ENCODE results near the gene ZBTB7C. TPM values are rescaled to one million over a fixed set of nuclear protein-coding genes. Genes with fewer than 3 reads are reported as not detected.

Gene ZBTB7C
- total RNA-seq, 2 donors from 2014 or later, result 4.2 to 5.6 TPM

DNA sequence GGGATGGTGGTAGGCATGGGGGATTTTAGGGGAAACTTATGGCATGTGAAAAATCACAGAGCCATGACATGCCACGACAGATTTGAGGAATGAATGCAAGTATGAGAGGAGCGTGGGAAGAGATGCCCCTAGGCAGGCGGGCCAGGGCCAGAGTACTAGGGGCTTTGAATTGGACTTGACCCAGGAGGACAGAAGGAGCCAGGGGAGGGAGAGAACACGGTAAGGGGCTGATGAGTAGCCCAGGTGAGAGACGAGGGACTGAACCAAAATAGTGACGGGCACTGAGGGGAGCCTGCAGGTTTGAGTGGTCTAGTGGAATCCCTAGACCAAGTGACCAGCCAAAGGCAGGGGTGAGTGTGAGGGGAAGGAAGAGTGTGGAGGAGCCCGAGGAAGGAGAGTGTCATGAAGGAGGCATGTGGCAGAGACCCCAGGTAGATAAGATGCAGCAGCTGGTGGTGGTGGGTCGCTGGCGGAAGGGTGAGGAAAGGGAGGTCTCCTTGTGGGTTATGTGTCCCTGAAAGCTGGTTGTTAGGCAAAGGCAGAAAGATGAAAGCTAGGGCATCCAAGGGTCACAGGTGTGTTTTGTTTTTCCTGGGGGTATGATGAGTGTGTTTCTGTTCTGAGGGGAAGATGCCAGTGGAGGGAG lies 48.7 kb downstream of the ZBTB7C start:
- intact Hi-C loops (cut with DNase I), result no loop called here
- DNase-seq (no peak), ATAC-seq (no peak)

DNA sequence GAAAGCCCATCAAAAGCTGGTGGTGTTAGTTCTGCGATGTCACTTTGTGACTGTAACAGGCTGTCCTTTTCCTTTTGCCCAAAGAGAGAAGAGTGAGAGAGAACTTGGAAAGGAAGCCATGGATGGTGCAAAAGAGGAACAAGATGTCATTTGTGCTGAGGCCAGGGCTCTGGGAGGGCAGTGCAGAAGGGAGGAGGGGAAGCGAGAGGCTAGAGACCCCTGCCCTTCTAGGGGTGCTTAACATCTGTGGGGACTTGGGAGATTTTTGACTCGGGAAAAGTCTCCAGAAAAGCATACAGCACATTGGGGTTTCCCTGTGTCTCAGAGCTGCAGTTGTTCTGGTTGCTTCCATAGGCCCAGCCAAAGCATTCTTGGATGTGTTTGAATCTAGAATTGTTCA lies 49.6 kb downstream of the ZBTB7C start:
- intact Hi-C loops (cut with DNase I), result no loop called here
- ATAC-seq (no peak), DNase-seq (no peak)

DNA sequence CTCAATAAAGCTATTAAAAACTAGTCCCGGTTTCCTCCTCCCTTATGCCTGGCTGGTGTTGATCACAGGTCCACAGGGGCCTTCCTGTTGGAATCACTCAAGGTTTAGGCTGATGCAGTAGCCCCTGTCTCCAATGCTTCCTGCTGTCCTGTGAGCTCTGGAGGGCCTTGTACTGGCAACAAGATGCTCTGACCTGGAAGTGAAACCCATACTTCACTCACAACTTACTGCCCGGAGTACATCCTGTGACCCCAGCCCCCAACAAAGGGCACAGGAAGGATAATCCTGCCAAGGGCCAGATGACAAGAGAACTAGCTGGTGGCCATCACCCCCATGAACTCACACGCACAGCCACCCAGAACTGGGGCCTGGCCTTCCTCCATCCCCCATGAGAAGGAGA lies 50.3 kb downstream of the ZBTB7C start:
- no peak for DNase-seq
- intact Hi-C loops (cut with DNase I), result no loop called here
- ATAC-seq, result no peak

DNA sequence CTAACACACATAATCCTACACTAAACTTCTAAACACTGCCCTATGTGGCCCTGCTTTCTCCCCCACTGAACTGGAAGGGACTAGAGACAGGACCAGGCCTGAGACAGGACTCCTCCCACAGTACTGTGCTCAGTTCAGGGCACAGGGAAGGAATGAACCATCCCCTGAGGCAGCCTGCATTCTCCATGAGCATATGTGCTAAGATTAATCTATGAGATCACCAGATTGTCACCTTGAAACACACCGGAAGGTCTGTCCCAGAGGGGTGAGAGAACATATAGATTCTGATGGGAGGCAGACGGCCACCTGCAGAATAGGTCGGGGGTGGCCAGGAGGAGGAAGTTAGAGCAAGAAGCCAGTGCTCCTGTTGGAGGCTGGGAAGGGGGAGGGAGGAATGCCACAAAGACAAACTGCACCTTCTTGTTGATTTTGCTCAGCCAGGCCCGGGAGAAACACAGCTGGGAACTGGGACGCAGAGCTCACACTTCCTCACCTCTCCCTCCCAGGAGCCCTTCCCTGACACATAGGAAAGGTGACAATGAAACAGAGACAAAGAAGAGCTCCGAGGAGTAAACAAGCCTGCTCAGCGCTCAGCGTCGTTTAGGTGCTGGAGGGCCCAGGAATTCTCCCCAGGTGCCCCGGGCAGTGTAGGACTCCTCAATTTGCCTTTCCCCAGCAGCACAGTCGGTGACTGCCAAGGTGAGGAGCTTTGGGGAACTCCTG lies 52.1 kb downstream of the ZBTB7C start:
- ATAC-seq (no peak), DNase-seq (no peak)
- intact Hi-C loops (cut with DNase I), result no loop called here

DNA sequence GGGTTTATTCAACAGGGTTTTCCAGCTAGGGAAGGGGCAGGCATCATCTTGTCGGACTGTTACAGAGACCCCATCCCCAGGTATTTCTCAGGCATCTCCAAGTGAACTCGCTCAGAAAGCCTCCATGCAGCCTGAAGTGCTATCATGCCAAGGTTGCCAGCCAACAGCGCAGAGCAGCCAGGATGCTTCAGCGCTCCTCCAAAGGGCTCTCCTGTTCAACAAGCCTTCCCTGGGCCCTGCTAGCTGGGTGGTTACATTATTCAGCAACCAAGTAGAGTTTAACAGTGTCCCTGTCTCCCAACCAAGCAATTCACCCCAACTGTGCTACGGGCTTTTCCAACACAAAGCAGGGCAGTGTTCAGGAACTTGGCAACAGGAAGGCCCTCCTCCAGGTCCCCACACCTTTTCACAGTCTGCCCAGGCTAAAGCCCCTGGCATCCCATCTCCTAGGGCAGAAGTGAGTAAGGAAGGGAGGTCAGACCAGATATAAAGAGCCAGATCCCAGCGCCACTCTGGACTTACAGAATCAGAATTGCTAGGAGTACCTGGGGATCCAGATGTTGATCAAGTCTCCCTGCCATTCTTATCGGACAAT lies 52.9 kb downstream of the ZBTB7C start:
- intact Hi-C loops (cut with DNase I), result no loop called here
- ATAC-seq (no peak), DNase-seq (no peak)

DNA sequence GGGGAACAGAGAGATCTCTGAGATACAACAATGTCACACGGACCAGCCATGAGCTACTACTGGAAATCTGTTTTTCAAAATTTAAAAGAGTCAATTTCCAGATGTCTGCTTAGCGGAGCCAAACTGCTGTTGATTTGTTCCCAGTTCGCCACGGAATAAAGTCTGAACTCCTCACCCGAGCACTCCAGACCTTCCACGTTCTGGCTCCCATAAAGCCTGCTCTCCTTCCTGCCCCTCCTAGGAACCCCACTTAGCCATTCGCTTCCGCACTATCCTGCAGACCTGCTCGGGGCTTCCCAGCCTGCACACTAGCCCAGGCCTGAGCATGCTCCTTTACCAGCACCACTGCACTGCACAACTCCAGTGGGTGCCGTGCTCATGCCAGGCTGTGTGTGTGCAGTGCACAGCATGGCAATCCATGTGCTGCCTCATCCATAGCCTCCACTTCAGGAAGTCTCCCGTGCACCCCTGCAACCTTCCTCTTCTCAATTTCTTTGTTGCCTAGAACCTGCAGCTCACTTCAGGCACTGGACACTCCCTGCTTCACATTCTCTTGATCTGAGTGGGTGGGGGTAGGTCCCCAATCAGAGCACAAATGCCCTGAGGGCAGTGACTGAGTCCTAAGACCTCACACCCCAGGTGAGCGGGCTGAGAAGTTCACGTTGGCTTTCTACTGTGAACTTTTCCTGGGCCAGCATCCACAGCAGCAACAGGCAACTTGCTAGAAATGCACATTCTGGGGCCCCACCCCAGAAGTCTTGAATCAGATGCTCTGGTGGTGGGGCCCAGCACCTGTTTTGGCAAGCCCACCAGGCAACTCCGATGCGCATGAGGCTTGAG lies 53.7 kb downstream of the ZBTB7C start:
- intact Hi-C loops (cut with DNase I), result no loop called here
- DNase-seq, result no peak
- ATAC-seq, result no peak

DNA sequence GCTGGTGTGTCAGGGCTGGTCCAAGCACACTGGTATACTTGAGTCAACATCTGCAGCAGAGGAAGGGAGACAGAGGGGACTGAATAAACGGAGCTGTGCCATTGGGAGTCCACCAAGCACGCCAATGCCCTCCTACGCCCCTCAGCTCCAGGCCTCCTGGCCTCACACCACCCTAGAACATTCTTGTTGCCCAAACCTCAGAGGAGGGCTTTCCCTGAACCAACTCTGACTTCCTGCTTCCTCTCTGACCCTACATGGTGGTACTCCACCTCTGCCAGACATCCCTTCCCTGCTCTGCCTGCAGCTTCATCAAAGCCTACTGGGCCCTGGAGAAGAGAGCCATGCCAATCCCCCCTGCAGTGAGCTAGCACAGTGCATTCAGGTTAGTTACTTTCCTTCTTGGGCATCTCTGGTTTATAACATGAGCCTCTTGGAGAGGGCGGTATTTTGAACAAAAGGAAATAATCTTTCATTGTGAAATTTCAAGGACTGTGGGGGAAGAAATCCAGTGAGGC lies 54.4 kb downstream of the ZBTB7C start:
- intact Hi-C loops (cut with DNase I), result no loop called here
- DNase-seq, result no peak
- ATAC-seq, result no peak

DNA sequence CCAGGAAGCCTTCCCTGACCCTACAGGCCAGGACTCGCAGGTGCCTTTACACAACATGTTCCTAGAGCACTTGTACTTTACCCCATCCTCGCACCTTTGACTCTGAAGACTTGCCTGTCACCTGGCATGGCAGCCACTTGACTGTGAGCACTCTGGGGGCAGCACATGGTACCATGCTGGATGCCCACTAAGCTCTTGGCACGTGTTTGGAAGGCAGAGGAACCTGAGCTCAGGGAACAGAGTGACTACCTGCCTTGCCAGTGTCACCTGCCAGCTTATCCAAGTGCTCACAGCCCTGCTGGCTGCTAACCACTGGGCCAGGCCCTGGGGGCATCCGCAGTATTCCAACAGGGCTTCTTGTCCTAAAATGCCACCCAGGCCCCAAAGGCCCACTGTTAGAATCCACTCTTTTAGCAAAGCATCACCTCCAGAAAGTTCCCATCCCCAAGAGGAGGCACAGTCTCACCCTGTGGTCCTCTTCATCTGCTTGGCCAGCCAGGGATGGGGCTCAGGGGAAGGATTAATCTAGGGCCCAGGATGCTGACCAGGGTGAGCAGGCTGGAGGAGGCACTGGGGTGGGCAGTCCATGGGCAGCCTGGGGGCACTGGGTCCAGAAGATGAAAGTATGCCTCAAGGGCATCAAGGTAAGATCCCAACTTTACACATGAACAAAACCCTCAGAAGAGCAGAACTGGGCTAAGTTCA lies 57.0 kb downstream of the ZBTB7C start:
- ATAC-seq (no peak), DNase-seq (no peak)
- intact Hi-C loops (cut with DNase I), result no loop called here

DNA sequence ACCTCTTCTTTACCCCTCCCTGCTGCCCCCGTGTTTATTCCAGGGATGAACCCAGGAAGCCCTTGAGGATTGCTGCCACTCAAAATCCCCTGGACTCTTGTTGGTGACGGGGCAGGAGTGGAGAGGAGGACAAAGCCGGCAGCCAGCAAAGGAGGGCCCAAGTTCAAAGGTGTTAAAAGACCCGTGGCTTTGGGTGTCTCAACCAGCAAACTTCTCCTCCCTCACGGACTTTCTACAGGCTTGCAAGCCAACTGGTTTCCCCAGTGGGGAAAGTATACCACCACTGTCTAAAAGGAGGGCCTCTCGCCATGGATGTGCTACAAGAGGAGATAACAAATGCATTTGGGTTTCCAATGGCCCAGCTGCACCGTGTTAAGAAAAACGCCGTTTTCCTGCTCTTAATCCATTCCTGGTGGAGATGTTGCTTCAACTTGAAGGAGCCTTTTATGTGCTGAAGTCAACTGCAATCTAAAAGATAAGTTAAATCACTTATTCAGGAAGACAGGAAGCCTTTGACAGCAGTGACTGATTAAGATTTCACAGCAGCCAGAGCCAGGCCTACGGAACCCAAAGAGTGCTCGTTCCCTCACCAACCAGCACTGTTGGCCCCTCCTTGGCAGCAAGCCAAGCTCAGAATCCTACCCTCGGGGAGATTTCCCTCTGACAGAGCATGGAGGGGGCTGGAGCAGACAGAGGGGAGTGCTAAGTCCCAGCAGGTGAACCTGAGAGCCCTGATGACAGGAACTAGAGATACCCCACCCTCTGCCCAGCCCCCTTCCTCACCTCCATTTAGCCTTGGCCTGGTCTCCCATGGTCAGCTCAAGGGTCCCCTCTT lies 57.8 kb downstream of the ZBTB7C start:
- intact Hi-C loops (cut with DNase I), result no loop called here
- no peak for DNase-seq
- ATAC-seq, result no peak

DNA sequence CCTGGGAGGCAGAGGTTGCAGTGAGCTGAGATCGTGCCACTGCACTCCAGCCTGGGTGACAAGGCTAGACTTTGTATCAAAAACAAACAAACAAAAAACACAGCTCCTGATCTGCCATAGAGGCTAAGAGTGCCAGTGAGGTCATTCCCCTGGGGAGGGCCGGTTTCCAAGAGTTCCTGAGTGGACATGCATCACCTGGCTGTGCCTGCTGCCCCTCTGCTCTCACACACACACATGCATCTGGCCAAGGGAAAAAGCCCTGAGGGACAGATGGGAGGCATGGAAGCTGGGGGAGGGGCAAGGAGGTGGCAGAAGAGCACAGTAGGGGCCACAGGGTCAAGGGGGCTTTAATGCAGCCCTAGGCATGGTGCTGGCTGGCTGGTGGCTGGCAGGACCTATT lies 60.4 kb downstream of the ZBTB7C start:
- DNase-seq (no peak), ATAC-seq (no peak)
- intact Hi-C loops (cut with DNase I), result no loop called here

DNA sequence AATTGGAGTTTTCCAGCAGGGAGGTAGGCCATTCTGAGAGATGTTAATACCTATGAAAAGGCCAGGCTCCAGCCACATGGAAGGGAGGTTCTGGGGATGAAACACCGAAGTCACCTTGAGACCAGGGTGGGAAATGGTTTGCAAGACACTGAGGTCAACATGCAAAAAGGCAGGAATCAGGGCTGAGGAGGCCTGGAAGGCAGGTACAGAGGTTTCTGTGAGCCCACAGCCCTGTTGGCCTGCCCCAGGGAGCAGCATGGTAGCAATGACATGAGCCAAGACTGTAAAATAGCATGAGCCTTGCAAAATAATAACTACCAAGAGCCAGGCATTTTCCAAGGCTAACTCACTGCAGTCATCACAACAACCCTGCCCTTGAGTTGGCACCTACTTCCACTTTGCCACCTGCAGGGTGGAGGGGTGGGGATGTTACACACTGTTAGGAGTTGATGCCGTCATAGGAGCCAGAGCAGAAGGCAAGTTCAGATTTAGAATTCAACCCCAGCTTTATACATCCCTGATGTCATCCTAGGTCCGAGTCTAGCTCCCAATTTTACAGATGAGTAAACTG lies 61.3 kb downstream of the ZBTB7C start:
- no peak for ATAC-seq
- no peak for DNase-seq
- intact Hi-C loops (cut with DNase I), result no loop called here

DNA sequence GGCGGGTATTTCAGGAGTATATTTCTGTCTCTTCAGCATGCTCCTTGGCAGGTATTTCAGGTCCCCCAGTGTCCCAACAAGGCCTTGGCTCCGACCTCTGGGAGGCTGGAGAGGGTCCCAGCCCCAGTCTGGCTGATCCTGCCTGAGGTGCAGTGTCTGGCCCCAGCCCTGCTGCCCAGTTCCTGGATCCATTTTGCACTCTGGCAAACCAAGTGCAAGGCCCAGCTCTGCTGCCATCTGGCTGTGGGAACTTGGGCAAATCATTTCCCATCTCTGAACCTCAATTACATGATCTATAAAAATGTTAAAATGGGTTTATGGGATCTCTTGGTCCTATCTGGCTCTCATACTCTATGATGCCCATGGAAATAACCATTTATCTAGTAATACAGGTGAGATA lies 63.6 kb downstream of the ZBTB7C start:
- ATAC-seq (peak in 1 of 2 donors; percentile 13), DNase-seq (no peak)
- intact Hi-C loops (cut with DNase I), result no loop called here

DNA sequence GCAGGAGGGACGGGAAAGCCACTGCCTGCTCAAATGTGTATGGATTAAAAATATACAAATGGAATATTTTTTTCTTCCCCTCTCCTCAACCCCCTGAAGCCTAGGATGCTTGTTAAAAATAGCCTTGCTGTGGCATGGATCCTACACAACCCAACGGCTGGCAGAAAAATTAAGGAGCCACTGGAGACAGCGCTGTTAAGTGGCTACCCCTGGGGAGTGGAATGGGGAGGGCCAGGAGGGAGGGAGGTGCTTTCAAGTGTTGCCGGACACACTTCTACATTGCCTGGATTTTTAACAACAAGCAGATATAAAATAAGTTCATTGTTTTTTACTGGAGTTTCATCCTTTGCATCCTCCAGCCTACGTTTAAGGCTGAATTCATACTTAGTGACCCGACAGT lies 66.6 kb downstream of the ZBTB7C start:
- DNase-seq (no peak), ATAC-seq (peak; percentile 48 to 58)
- intact Hi-C loops (cut with DNase I), result loop anchor here in 1 of 2 donors (5.0 kb wide), 3 partner anchors 65 to 310 kb away; partner anchors contain the start of gene ZBTB7C

DNA sequence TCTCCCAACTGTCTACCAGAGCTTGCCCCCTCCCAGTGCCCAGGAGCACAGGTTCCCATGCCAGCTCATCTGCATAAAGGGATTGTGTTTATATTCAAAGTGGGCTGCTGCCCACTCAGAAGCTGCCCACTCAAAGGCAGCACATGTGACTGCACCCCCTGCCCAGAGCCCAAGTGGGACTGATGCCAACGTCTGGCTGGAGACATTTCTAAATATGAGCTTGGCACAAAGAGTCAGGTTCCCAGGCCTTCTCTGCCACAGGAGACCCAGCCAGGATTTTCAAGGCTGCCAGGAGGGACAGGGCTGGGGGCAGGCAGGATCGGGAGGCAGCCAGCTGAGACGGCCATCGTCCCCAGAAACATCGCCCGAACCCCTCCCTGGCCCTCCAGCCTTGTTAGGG lies 67.1 kb downstream of the ZBTB7C start:
- intact Hi-C loops (cut with DNase I), result loop anchor here in 1 of 2 donors (5.0 kb wide), 3 partner anchors 65 to 310 kb away; partner anchors contain the start of gene ZBTB7C
- ATAC-seq (peak; percentile 28 to 47), DNase-seq (no peak)

DNA sequence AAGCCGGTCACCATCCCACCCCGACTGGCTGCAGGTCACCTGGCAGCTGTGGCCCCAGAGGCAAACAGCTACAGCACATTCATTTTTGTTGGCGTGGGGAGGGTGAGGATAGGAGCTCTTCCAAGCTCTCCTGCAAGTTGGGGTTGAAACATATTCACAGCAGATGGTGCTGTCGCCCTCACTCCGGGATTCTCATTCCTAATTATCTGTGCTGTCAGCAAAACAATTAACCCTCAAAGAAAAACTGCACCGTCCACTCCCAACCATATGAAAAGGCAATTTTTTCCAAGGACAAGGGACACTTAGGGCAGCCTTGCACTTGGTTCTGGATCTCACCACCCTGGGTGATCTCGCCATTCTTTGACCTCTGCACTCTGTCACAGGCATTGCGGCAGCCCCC lies 68.6 kb downstream of the ZBTB7C start:
- DNase-seq, result no peak
- peak; percentile 29 to 48 for ATAC-seq
- intact Hi-C loops (cut with DNase I), result loop anchor here in 1 of 2 donors (5.0 kb wide), 3 partner anchors 67 to 308 kb away; partner anchors contain the start of gene ZBTB7C

DNA sequence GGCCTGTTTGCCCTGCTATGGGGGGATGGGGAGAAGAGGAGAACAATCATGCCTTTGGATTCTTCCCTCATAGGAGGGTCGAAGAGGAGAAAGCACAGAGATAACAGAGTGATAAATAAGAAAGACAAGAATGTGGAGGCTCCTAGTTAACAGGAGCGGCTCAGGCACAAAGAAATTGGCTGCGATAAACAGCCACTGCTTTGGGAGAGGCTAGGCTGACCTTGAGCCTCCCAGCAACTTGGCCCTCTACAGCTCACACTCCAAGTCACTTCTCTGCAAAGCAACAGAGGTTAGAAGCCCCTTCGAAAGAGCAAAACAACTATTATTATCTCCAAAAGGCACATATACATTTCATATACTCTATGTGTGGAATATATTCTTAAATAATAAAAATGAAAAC lies 69.5 kb downstream of the ZBTB7C start:
- no peak for ATAC-seq
- DNase-seq, result no peak
- intact Hi-C loops (cut with DNase I), result loop anchor here (5.0 to 10.0 kb wide), 4 partner anchors 68 to 307 kb away; partner anchors contain the start of gene ZBTB7C (in 1 of the 2)

DNA sequence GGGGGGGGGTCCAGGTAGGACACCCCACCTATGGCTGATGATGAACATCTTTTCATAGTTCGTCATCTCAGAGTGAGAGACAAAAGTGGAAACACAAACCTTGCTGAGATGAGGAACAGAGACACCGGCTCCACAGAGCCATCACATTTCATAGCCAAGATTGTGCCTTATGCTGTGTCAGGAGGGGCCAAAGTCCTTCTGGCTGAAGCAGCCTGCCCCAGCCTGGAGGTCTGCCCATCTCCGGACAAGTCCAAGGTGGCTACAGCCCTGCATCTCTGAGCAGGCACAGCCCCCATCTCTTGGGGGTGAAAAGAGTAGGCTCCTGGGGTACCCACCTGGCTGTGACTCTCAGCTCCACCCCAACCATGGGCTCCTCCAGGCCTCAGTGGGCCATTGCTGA lies 70.3 kb downstream of the ZBTB7C start:
- intact Hi-C loops (cut with DNase I), result loop anchor here in 1 of 2 donors (10.0 kb wide), 1 partner anchor 304 kb away; no protein-coding TSS in a partner anchor
- ATAC-seq (no peak), DNase-seq (no peak)
